GM10847 (cell line): ENCODE data around the gene PROX2.

ENCODE experiments used
- POLR2A ChIP-seq: IDR thresholded peaks from 2 replicates; pipeline ENCODE4 v1.6.1; 2011; ENCODE audit not compliant: insufficient read length; ENCODE audit errors: extremely low read depth

PROX2 gene

DNA sequence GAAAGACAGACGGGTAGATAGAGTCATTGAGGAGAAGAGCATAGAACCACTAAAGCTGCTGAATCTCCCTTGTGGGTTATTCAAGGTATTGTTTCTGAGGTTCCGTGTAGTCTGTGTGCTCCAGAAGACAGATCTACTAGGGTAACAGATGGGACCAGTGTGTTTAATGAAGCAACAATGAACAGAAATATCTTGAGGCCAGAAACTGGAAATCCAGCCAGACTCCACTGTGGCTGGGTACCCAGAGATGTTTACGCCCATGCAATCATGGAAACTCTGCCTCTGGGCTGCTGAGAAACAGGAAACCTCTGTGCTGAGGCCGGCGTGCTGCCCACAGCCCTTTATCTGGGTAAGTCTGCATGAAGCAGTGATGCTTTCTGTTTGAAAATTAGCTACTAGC lies 8.3 kb downstream of the PROX2 start:
- no peak for TF ChIP-seq POLR2A

DNA sequence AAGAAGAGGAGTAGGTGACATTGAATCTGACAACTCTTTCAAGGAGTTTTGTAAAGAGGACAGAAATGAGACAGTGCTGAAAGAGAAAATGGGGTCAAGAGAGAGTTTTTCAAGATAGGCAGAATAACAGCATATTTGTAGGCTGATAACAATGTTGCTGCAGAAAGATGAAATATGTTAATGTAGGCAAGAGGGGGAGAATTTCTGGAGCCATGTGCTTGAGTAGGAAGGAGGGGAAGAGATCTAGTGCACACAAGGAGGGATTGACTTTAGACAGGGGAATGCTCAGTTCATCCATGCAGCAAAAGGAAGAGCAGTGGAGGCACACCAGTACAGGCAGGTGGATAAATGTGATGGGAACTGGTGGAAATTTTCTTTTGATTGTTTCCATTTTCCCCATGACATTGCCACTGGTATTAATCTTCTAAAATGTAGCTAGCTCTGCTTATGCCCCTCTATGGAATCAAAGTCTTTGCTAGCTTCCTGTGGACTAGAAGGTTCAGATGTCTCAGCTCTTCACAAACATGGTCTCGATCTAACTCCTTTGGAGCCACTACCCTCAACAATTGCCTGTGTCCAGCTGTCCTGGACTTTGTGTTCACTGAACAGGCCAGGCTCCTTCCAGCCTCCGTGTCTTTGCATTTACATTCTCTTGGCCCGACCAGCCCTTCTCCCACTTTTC lies 9.1 kb downstream of the PROX2 start:
- TF ChIP-seq POLR2A, result no peak

DNA sequence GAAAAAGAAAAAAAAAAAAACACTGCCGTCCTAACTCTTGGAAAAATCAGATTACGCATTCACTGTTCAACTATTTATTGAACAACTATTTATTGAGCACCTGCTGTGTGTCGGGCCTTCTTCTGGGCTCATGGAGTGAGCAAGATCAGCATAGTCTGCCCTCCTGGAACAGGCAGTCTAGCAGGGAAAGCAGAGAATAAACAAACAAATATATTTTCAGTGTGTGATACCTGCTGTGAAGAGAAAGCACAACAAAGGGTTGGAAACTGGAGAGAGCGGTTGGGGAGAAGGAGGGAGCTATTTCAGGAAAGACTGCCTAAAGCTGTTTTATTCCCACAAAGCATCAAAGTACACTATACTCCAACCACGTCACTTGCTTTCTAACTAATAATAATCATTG lies 10.8 kb downstream of the PROX2 start:
- no peak for TF ChIP-seq POLR2A

DNA sequence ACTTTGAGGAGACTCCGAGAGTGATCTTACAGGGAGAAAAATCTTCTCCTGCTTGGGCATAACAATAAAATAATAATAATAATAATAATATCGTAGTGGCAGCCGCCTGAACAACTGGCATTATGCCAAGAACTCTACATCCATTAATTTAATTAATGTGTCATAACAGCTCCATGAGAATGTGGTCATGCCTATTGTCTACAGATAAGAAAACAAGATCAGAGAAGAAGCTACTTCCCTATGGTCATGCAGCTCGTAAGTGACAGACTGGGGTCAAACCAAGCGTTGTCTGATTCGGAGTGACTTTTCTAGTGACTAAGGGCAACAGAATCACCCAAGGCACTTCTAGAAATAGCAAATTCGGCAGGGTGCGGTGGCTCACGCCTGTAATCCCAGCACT lies 11.7 kb downstream of the PROX2 start:
- TF ChIP-seq POLR2A, result no peak

DNA sequence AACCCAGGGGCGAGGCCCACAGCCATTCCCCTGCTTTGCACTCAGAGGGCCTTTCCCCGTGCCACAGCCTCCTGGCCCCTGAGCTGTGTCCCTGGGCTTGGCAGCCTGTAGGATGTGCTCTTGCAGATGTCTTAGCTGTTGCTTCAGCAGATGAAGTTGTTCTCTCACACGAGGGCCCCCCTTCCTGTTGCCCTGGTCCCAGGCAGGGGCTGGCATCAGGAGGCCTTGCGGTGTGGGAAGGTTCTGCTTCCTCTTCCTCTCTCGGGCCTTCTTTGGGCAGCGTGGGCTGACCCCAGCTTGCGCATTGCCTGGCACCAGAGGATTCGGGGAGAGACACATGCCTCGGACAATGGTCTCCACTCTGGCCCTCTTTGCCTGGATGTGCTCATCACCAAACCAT lies 12.7 kb downstream of the PROX2 start:
- no peak for TF ChIP-seq POLR2A

DNA sequence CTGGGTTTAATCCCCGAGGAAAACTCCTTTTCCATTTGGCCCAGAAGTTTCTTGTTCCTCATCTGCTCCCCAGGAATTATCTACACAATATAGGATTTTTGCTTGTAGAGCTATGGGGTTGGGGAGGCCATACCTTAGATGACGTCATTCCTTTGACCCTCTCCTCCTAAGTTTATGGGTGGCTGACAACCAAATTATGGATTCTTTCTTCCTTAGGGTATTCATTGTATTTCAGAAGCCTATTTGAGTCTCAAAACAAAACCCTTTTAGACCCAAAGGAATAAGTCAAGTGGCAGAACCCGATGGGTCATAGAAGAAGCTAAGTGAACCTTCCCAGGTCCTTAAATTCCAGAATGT lies 14.2 kb downstream of the PROX2 start:
- no peak for TF ChIP-seq POLR2A

DNA sequence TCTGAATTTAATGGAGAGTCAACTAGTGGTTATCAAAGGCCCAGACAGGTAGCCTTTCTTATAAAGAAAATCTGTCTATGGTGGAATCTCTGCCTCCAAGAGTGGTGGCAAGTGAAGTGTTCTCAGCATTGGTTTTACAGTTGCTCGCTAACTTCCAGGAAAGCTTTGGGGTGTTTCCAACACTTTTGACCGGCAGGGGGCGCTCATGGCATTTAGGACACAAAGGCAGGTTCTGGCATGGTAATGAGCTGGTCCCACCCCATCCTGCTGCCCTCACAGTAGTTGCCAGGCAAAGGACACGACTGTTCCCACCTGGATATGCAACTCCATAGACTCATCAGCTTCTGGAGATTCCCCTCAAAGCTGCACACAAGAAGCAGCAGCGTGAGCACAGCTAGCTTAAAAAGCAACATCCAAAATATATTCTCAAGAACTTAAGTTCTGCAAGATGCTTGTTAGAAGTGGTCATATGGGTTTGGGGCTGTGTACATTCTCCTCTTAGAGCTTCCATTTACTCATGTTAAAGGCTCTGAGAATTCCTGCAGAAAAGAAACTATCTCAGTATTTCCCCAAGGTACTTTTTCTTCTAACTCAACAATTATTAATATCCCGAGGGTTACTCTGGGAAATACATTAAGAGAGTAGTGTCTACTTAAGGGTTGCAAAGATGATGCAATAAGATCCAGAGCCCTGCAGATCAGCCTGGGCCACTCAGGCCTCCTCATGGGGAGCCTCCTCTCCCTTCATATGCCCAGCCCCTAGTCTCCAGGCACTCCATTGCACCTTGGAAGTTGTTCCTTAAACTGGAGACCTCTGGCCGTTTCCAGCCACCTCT lies 14.8 kb downstream of the PROX2 start:
- no peak for TF ChIP-seq POLR2A

DNA sequence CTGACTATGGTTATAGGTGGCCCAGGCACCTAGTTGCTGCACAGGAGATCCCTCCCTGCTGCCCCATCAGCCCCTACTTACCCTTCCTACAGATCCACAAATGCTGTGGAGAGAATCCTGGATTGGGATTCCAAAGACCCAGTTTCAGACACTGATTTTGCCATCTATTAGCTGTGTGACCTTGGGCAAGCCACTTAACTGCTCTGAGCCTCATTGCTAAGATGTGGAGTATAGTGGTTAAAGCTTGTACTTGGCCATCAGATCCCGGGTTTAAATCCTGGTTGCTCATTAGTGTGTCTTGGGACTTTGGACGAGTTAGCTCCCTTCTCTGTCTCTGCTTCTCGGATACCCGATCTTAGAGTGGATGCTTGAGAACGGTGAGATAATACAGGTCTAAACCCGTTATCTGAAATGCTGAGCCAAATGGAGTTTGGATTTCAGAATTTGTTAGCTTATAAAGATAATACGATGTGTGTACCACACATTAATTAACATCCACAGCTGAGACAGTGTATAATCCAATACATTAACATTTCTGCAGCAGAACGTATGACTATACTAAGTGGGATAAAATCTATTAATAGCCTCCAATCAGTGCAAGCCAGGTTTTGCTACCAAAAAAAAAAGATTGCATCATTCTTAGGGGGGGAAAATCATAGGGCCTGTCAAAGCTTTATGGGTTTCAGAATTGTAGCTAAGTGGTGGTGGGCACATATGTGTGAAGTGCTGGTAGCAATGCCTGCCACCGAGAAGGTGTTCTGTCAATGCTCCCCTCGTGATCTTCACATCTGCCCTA lies 16.0 kb downstream of the PROX2 start:
- TF ChIP-seq POLR2A, result no peak

DNA sequence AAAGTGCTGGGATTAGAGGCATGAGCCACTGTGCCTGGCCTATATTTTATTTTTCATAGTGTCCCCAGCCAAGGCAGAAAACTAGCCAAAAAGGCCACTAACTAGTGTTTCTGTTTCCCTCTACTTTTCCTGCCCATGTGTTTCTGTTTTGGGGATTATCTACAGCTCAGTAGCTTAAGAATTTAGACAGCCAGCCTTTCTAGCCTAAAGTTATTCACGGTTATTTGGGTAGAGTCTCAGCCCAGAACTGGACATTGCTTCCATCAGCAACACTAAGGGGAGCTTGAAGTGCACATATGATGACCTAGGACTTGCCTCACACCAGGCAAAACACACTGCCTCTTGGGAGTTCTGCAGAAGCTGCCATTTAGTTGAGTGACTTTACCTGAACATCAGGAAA lies 17.9 kb downstream of the PROX2 start:
- no peak for TF ChIP-seq POLR2A

DNA sequence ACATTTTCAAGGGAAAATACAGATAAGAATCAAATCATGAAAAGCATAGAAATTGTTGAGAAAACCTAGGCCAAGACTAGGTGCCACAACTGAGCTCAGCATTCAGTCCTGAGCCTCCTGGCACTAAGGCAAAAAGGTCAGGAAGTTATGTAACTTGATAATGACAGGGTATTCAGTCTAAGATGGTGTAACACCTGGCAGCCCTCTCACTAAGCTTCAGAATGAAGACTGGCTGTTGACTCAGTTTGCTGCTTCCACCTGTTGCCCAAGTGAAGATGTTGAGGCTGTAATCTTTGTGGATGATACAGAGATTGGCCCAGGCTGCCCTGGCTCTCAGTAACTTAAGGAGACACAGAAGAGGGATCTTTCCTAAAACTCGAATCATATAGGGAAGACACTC lies 19.6 kb downstream of the PROX2 start:
- no peak for TF ChIP-seq POLR2A

DNA sequence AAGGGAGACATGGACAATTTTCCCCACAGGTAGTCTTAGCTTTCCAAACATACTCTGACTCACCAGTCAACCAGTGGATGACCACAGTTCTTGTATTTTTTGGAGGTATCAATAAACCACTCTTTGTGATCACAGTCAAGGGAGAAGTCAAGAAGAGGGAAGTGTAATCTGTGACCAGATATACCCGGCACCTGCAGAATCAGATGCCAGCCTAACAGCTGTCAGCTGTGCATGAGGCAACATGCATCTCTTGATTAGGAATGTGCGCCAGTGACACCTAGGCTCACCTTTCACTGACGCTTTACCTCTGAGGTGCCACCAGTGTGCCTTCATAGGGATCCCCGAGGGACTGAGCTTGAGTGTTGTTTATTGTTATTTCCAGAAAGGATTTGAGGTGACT lies 20.0 kb downstream of the PROX2 start:
- TF ChIP-seq POLR2A, result no peak

DNA sequence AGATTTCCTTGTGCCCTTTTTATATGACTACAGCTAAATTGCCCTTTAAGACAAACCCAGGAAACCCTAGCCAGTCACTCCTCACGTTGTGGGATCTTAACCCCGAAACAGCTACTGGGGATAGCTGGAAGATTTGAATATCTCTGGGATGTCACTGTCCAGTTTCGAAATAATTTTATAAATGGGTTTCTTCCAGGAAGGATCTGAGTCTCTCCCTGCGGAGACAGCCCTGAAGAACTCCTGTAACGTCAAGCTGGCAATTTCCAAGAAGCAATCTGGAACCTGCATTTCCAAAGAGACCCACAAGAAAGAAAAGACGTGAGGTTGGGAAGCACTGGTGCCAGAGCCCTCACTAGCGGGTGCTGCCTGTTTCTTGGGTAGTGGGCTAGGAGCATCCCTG lies 20.9 kb downstream of the PROX2 start:
- no peak for TF ChIP-seq POLR2A

DNA sequence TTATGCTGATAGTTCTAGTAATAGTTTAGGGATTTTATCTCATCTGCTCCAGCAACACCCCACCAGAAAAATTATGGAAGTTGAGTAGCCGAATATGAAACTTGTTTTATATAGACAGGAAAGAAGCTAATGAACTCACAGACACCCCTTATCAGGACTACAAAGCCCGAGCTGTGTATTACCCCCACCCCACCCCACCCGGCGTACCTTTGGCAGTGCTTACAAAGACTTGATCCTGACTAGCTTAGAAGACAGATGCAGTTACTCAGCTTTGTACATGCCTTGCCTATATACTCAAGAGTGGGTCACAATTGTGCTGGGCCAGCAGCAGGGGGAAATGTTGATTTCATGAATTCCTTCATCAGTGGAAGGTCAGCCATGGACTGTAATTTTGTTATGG lies 22.4 kb downstream of the PROX2 start:
- TF ChIP-seq POLR2A, result no peak

DNA sequence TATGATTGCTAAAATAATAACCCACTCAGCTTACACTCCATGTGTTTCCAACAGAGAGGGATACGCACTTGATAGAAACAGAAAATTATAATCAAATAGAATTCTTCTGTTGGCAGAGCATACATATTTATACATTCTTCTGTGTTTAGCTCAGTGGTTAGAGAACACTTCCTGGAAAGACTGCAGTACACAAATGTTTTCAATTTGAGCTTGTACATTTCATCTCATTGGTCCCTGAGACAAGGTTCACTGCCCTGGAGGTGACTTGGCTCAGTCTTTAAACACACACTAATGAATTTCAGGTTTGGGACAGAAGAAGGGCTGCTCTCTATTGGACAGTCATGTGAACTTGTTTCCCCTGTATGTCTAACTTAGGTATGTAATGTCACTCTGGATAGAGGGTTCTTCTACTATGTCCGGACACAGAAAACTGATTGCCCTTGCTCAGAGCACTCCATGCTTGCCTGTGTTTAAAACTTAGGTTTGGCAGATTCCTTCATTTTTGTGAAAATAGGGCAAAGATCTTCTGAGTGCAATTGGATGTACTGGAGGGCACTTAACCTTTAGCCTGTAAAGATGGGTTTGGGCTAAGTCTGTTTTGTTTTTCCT lies 22.9 kb downstream of the PROX2 start:
- no peak for TF ChIP-seq POLR2A

DNA sequence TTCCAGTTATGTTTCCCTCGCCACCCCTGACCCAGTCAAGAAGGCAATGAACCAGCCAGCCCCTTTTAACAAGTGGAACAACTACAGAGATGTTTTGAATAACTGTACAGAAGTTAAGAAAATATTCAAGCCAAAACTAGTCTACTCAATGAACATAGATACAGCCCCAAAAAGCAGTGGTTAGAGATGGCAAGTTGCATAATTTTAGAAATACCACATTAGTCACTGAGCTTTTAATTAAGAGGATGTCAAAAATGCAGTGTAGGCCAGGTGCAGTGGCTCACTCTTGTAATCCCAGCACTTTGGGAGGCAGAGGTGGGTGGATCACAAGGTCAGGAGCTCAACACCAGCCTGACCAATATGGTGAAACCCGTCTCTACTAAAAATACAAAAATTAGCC lies 27.2 kb downstream of the PROX2 start:
- no peak for TF ChIP-seq POLR2A
